ENCODE results near the gene SPSB1.

Gene SPSB1

GRCh38 chr1:9312168-9312720, 19.6 kb downstream of the SPSB1 start:
- Histone ChIP-seq H3K9me3 (ENCODE audit: insufficient read depth, low read length) (no peaks in the 10 kb centered on the region), H3K36me3 (ENCODE audit: insufficient read depth, insufficient read length, low read length) (peaks cover 9% of the 10 kb centered on the region), H3K4me3 (ENCODE audit: insufficient read length, low read depth) (no peak overlapping the region), H3K9ac (ENCODE audit: insufficient read length, low read depth) (no peak overlapping the region), H3K27me3 (ENCODE audit: insufficient read depth, insufficient read length) (no peaks in the 10 kb centered on the region), H3K4me1 (ENCODE audit: insufficient read depth, insufficient read length) (peaks cover 2% of the 10 kb centered on the region)
- no peak for TF ChIP-seq SUZ12 (IDR thresholded peaks at IDR 0.05; ENCODE audit: extremely low read depth, insufficient read depth, insufficient read length)
- TF ChIP-seq YY1 (IDR thresholded peaks at IDR 0.05; ENCODE audit: insufficient read depth, insufficient read length), result no peak
- TF ChIP-seq ZNF274 (IDR thresholded peaks at IDR 0.05; ENCODE audit: low read depth, low read length), result no peak
- DNase-seq (ENCODE audit: low read depth, low spot score), result no peak

DNA sequence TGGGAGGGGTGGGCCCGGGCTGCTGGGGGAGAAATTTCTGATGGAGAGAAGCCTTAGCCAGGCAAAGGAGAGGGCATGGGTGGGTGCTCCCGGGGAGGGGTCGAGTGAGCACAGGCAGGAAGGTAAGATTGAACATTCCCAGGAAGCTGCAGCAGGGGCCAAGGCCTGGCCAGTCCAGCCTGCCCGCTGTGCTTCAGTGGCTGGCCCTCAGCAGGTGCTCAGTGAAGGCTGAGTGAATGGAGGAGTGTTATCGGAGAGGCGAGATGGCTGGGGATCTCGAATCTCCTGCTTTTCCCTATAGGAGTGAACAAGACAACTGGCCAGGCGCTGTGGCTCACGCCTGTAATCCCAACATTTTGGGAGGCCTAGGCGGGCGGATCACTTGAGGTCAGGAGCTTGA, 20.9 kb downstream of the SPSB1 start:
- no peak for TF ChIP-seq YY1 (IDR thresholded peaks at IDR 0.05; ENCODE audit: insufficient read depth, insufficient read length)
- TF ChIP-seq ZNF274 (IDR thresholded peaks at IDR 0.05; ENCODE audit: low read depth, low read length), result no peak
- no peak for TF ChIP-seq SUZ12 (IDR thresholded peaks at IDR 0.05; ENCODE audit: extremely low read depth, insufficient read depth, insufficient read length)
- peaks cover 2% of the 10 kb centered on the region for H3K4me1 ChIP-seq (ENCODE audit: insufficient read depth, insufficient read length)
- H3K9ac ChIP-seq (ENCODE audit: insufficient read length, low read depth), result no peak overlapping the region
- H3K36me3 ChIP-seq (ENCODE audit: insufficient read depth, insufficient read length, low read length), result peaks cover 12% of the 10 kb centered on the region
- DNase-seq (ENCODE audit: low read depth, low spot score), result no peak
- no peak overlapping the region for H3K4me3 ChIP-seq (ENCODE audit: insufficient read length, low read depth)
- no peaks in the 10 kb centered on the region for H3K27me3 ChIP-seq (ENCODE audit: insufficient read depth, insufficient read length)
- no peaks in the 10 kb centered on the region for H3K9me3 ChIP-seq (ENCODE audit: insufficient read depth, low read length)

GRCh38 chr1:9314111-9314510, 21.4 kb downstream of the SPSB1 start:
- DNase-seq (ENCODE audit: low read depth, low spot score), result no peak
- Histone ChIP-seq H3K4me3 (ENCODE audit: insufficient read length, low read depth) (no peak overlapping the region), H3K9me3 (ENCODE audit: insufficient read depth, low read length) (no peaks in the 10 kb centered on the region), H3K36me3 (ENCODE audit: insufficient read depth, insufficient read length, low read length) (peaks cover 10% of the 10 kb centered on the region), H3K27me3 (ENCODE audit: insufficient read depth, insufficient read length) (no peaks in the 10 kb centered on the region), H3K9ac (ENCODE audit: insufficient read length, low read depth) (no peak overlapping the region), H3K4me1 (ENCODE audit: insufficient read depth, insufficient read length) (peaks cover 2% of the 10 kb centered on the region)
- TF ChIP-seq YY1 (IDR thresholded peaks at IDR 0.05; ENCODE audit: insufficient read depth, insufficient read length) (no peak), SUZ12 (IDR thresholded peaks at IDR 0.05; ENCODE audit: extremely low read depth, insufficient read depth, insufficient read length) (no peak), ZNF274 (IDR thresholded peaks at IDR 0.05; ENCODE audit: low read depth, low read length) (no peak)

DNA sequence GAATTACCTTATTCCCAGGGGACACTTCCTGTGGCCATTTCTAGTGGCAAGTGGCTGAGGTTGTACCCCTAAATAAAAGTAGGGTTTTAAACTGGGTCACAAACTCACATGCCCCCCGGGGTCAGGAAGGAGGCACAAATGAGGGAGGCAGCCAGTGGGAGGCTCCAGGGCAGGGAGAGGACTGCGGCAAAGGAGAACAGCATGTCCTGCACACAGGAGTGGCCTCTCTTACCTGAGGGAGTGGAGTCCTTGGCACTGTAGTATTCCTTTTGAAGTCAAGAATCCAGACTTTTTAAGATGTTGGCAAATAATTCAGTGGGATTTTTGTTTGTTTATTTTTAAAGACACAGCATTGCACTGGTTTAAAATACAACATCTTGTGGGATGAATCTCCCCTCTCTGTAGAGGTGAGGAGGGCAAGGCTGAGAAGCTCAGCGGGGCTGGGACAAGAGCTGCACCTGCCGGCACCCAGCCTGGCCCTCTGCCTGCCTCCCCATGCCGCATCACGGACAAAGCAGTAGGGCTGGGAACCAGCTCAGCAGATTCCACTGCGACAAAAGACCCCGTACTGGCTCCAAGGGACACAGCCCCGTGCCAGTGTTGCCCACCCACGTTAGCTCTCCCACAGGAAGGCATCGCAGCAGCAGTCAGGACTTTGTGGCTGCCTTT, 22.2 kb downstream of the SPSB1 start:
- no peak for DNase-seq (ENCODE audit: low read depth, low spot score)
- H3K27me3 ChIP-seq (ENCODE audit: insufficient read depth, insufficient read length), result no peaks in the 10 kb centered on the region
- H3K9me3 ChIP-seq (ENCODE audit: insufficient read depth, low read length), result no peaks in the 10 kb centered on the region
- TF ChIP-seq SUZ12 (IDR thresholded peaks at IDR 0.05; ENCODE audit: extremely low read depth, insufficient read depth, insufficient read length) (no peak), ZNF274 (IDR thresholded peaks at IDR 0.05; ENCODE audit: low read depth, low read length) (no peak)
- H3K36me3 ChIP-seq (ENCODE audit: insufficient read depth, insufficient read length, low read length), result peaks cover 10% of the 10 kb centered on the region
- H3K4me1 ChIP-seq (ENCODE audit: insufficient read depth, insufficient read length), result peaks cover 6% of the 10 kb centered on the region
- H3K4me3 ChIP-seq (ENCODE audit: insufficient read length, low read depth), result no peak overlapping the region
- H3K9ac ChIP-seq (ENCODE audit: insufficient read length, low read depth), result no peak overlapping the region

- Histone ChIP-seq H3K9me3 (ENCODE audit: insufficient read depth, low read length) (no peaks in the 10 kb centered on the region), H3K36me3 (ENCODE audit: insufficient read depth, insufficient read length, low read length) (peaks cover 10% of the 10 kb centered on the region), H3K27me3 (ENCODE audit: insufficient read depth, insufficient read length) (no peaks in the 10 kb centered on the region), H3K9ac (ENCODE audit: insufficient read length, low read depth) (no peak overlapping the region), H3K4me3 (ENCODE audit: insufficient read length, low read depth) (no peak overlapping the region), H3K4me1 (ENCODE audit: insufficient read depth, insufficient read length) (peaks cover 10% of the 10 kb centered on the region)
- no peak for TF ChIP-seq SUZ12 (IDR thresholded peaks at IDR 0.05; ENCODE audit: extremely low read depth, insufficient read depth, insufficient read length)
- DNase-seq (ENCODE audit: low read depth, low spot score), result no peak
Measured at GRCh38 chr1:9315411-9316079, 22.9 kb downstream of the SPSB1 start.

DNA sequence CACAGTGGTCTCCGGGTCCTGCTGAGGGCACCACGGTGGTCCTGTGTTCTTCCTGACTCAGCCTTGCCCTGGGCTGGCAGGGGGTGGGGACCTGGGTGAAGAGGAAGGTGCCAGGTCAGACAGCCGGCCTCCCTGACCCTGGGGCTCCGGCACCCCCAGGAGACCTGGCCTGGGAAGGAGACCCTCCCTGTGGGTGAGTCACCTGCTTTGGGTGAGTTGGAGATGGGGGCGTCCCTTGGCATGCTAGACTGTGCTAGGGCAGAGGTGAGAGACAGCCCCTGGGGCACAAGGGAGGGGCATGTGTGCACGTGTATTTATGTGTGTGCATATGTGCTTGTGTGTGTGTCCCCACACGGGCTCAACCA, 23.4 kb downstream of the SPSB1 start:
- peaks cover 11% of the 10 kb centered on the region for H3K4me1 ChIP-seq (ENCODE audit: insufficient read depth, insufficient read length)
- DNase-seq (ENCODE audit: low read depth, low spot score), result no peak
- no peaks in the 10 kb centered on the region for H3K9me3 ChIP-seq (ENCODE audit: insufficient read depth, low read length)
- no peak overlapping the region for H3K4me3 ChIP-seq (ENCODE audit: insufficient read length, low read depth)
- TF ChIP-seq SUZ12 (IDR thresholded peaks at IDR 0.05; ENCODE audit: extremely low read depth, insufficient read depth, insufficient read length) (no peak), YY1 (IDR thresholded peaks at IDR 0.05; ENCODE audit: insufficient read depth, insufficient read length) (no peak), ZNF274 (IDR thresholded peaks at IDR 0.05; ENCODE audit: low read depth, low read length) (no peak)
- H3K9ac ChIP-seq (ENCODE audit: insufficient read length, low read depth), result no peak overlapping the region
- H3K36me3 ChIP-seq (ENCODE audit: insufficient read depth, insufficient read length, low read length), result peaks cover 10% of the 10 kb centered on the region
- H3K27me3 ChIP-seq (ENCODE audit: insufficient read depth, insufficient read length), result no peaks in the 10 kb centered on the region

DNA sequence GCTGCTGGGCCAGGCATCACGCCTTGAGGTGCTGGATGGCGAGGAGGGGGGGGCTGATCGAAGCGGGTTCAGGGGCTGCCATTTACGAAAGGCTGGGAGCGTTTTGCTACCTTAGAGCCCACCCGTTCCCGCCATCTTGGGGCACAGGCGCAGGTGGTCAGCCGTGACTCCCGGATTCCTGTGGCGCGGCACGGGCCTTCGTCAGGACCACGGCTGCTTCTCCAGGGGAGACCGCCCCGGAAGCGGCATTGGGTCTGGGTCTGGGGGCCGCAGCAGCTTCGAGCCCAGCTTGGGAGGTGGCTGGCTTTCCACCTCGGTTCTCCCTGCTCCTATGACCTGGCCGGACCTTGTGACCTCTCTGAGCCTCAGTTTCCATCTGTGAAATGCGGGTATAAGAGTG, 23.8 kb downstream of the SPSB1 start:
- H3K4me1 ChIP-seq (ENCODE audit: insufficient read depth, insufficient read length), result peaks cover 11% of the 10 kb centered on the region
- TF ChIP-seq YY1 (IDR thresholded peaks at IDR 0.05; ENCODE audit: insufficient read depth, insufficient read length), result no peak
- no peak for TF ChIP-seq ZNF274 (IDR thresholded peaks at IDR 0.05; ENCODE audit: low read depth, low read length)
- no peak for TF ChIP-seq SUZ12 (IDR thresholded peaks at IDR 0.05; ENCODE audit: extremely low read depth, insufficient read depth, insufficient read length)
- no peaks in the 10 kb centered on the region for H3K27me3 ChIP-seq (ENCODE audit: insufficient read depth, insufficient read length)
- DNase-seq (ENCODE audit: low read depth, low spot score), result no peak
- H3K9ac ChIP-seq (ENCODE audit: insufficient read length, low read depth), result no peak overlapping the region
- no peaks in the 10 kb centered on the region for H3K9me3 ChIP-seq (ENCODE audit: insufficient read depth, low read length)
- H3K4me3 ChIP-seq (ENCODE audit: insufficient read length, low read depth), result no peak overlapping the region
- H3K36me3 ChIP-seq (ENCODE audit: insufficient read depth, insufficient read length, low read length), result peaks cover 10% of the 10 kb centered on the region

All from NT2/D1 (cell line).